B cell (primary cell): ENCODE data around the gene ST6GAL1. TPM values are rescaled to one million over a fixed set of nuclear protein-coding genes. Genes with fewer than 3 reads are reported as not detected.

Experiments
- ATAC-seq: fragments of 200-7000 bp; cut with Tn5 transposase; one replicate; pipeline ENCODE4 v1.10.0; 2021; ENCODE audit warnings: low read depth, mild to moderate bottlenecking, moderate number of reproducible peaks, moderate library complexity
- CTCF ChIA-PET: fragments of 350-600 bp; sonication (Branson Sonifier 250); formaldehyde crosslinking; loops from one replicate; lab custom pipeline; 2021; ENCODE audit warnings: antibody characterized with exemption, inconsistent platforms; lab: Charles Lee
- POLR2A ChIA-PET: fragments of 350-600 bp; sonication (Branson Sonifier 250); formaldehyde crosslinking; loops from one replicate; lab custom pipeline; 2021; ENCODE audit warnings: antibody characterized with exemption; lab: Charles Lee
- DNase-seq: peaks from one replicate; pipeline ENCODE4 v3.0.0; 2013
- H2AFZ ChIP-seq: 2 replicates; pipeline ENCODE4 v1.6.1; 2012; ENCODE audit warnings: mild to moderate bottlenecking, low read depth, low read length; ENCODE audit not compliant: insufficient read depth, poor library complexity, severe bottlenecking
- H3K27ac ChIP-seq, 2 donors: 1 replicate in 1 of 2; 2 replicates in 1 of 2; pipeline ENCODE4 v1.5.1; 2012 to 2013; ENCODE audit warnings: low read length in 2 of 2, mild to moderate bottlenecking in 2 of 2, moderate library complexity in 1 of 2
- H3K27me3 ChIP-seq, 4 experiments: fragments of 200-600 bp in 1 of 4; sonication (generic) in 1 of 4; replicated peaks in 1 of 4; 1 replicate in 2 of 4; 2 replicates in 2 of 4; pipeline versions ENCODE4 v1.6.1 to v1.7.0; 2013 to 2016; ENCODE audit warnings: low read length in 3 of 4, mild to moderate bottlenecking in 2 of 4, mixed read lengths in 1 of 4, moderate library complexity in 1 of 4; ENCODE audit not compliant: insufficient read depth in 4 of 4, control insufficient read depth in 3 of 4; ENCODE audit errors: control extremely low read depth in 1 of 4
- H3K36me3 ChIP-seq, 2 experiments: replicated peaks in 1 of 2; 1 replicate in 1 of 2; 2 replicates in 1 of 2; pipeline versions ENCODE4 v1.6.1 to v1.7.1; 2013; ENCODE audit warnings: low read length in 1 of 2; ENCODE audit not compliant: insufficient read depth in 2 of 2, control insufficient read depth in 1 of 2; ENCODE audit errors: control extremely low read depth in 1 of 2, extremely low read depth in 1 of 2
- H3K4me1 ChIP-seq, 2 donors: fragments of 200-600 bp in 1 of 2; sonication (generic) in 1 of 2; 1 replicate in 1 of 2; 2 replicates in 1 of 2; pipeline versions ENCODE4 v1.5.1 to v1.6.1; 2013 to 2017; ENCODE audit warnings: low read length in 2 of 2; ENCODE audit not compliant: control insufficient read depth in 2 of 2, insufficient read depth in 2 of 2
- H3K4me2 ChIP-seq: replicated peaks from 2 replicates; pipeline ENCODE3; 2012; ENCODE audit warnings: mild to moderate bottlenecking, low read depth, low read length; ENCODE audit not compliant: poor library complexity, severe bottlenecking
- H3K4me3 ChIP-seq, 5 experiments: fragments of 200-600 bp in 1 of 5; sonication (generic) in 1 of 5; 1 replicate in 3 of 5; 2 replicates in 2 of 5; pipeline versions ENCODE4 v1.5.1 to v1.7.0; 2011 to 2016; ENCODE audit warnings: low read length in 4 of 5, mild to moderate bottlenecking in 4 of 5, low read depth in 2 of 5, control low read depth in 1 of 5, moderate library complexity in 1 of 5; ENCODE audit not compliant: insufficient read depth in 1 of 5; ENCODE audit errors: control extremely low read depth in 1 of 5, extremely low read depth in 1 of 5
- H3K79me2 ChIP-seq: fragments of 200-600 bp; sonication (generic); one replicate; pipeline ENCODE4 v1.6.0; 2016; ENCODE audit warnings: low read length; ENCODE audit not compliant: control insufficient read depth, insufficient read depth
- H3K9ac ChIP-seq: fragments of 200-600 bp; sonication (generic); 2 replicates; pipeline ENCODE4 v1.6.1; 2017; ENCODE audit warnings: mild to moderate bottlenecking, low read length, moderate library complexity
- H3K9me3 ChIP-seq, 3 donors: one replicate each; pipeline versions ENCODE4 v1.6.1 to v1.7.1; 2013; ENCODE audit warnings: low read length in 2 of 3; ENCODE audit not compliant: control insufficient read depth in 2 of 3, insufficient read depth in 1 of 3; ENCODE audit errors: control extremely low read depth in 1 of 3
- H4K20me1 ChIP-seq: 2 replicates; pipeline ENCODE4 v1.6.0; 2012; ENCODE audit warnings: mild to moderate bottlenecking, low read length; ENCODE audit not compliant: insufficient read depth, control insufficient read depth, poor library complexity, severe bottlenecking
- H3K27ac Mint-ChIP-seq: one replicate; pipeline ENCODE4 v1.8.0; 2021; ENCODE audit warnings: mixed read lengths
- H3K27me3 Mint-ChIP-seq: one replicate; pipeline ENCODE4 v1.8.0; 2021; ENCODE audit warnings: mixed read lengths
- H3K4me1 Mint-ChIP-seq: one replicate; pipeline ENCODE4 v1.8.0; 2021; ENCODE audit warnings: mixed read lengths
- H3K4me3 Mint-ChIP-seq: one replicate; pipeline ENCODE4 v1.8.0; 2021; ENCODE audit warnings: mixed read lengths
- H3K9me3 Mint-ChIP-seq: one replicate; pipeline ENCODE4 v1.8.0; 2022; ENCODE audit warnings: mixed read lengths; ENCODE audit not compliant: insufficient read depth
- CTCF ChIP-seq: fragments of 200-600 bp; IDR thresholded peaks from one replicate; pipeline ENCODE4 v1.8.0; 2022; ENCODE audit warnings: antibody characterized with exemption, mild to moderate bottlenecking
- EZH2 ChIP-seq: IDR thresholded peaks from 2 replicates; pipeline ENCODE4 v1.6.1; 2012; ENCODE audit warnings: borderline replicate concordance, low read depth, mild to moderate bottlenecking, moderate library complexity, low read length; ENCODE audit not compliant: insufficient read depth, poor library complexity, severe bottlenecking
- WGBS: methylation state at CpG from one replicate; pipeline ENCODE4 v1.1.5; 2013; ENCODE audit warnings: missing lambda C conversion rate; ENCODE audit not compliant: insufficient coverage; 5-methylcytosine and 5-hydroxymethylcytosine counted together
- intact Hi-C: fragments of 100-400 bp; cut with micrococcal nuclease; formaldehyde crosslinking; loops from one replicate; pipeline ENCODE4 v1.10.0; 2022
- polyA plus RNA-seq: library from polyadenylated mRNA; depleted of rRNA; stranded (reverse); fragments of >200 nt; gene quantifications from 2 replicates; pipeline ENCODE4 v1.2.3, GENCODE V29; 2012
- total RNA-seq, 2 donors: library from RNA; stranded (reverse); fragments of 120-200 nt in 1 of 2; gene quantifications; 1 replicate in 1 of 2; 2 replicates in 1 of 2; pipeline versions ENCODE4 v1.2.3 to v1.2.4, GENCODE V29; 2013 to 2022

ST6GAL1 gene
- total and polyA plus RNA-seq, 2 donors (not counting 1 experiment from before 2014, with no cell fraction given), result 174 to 563 TPM

- DNase-seq (no peak), ATAC-seq (no peak)
- no peaks in the 10 kb centered on the region for H3K27me3 Mint-ChIP-seq
- CTCF ChIA-PET, result interaction anchor here (0.5 to 1.2 kb wide), 5 partner anchors 9 to 224 kb away, joined by 3 to 5 read pairs (median 4); no protein-coding TSS in a partner anchor
- Histone ChIP-seq H3K4me3 (no peak overlapping the region), H3K36me3 (peaks cover 5 to 96% of the 10 kb centered on the region in 2 experiments), H3K79me2 (peaks cover 44% of the 10 kb centered on the region), H4K20me1 (peaks cover 45% of the 10 kb centered on the region), H3K4me2 (no peak overlapping the region), H3K27me3 (no peaks in the 10 kb centered on the region), H2AFZ (no peak overlapping the region), H3K4me1 (peaks cover 21 to 39% of the 10 kb centered on the region in 2 donors), H3K9me3 (no peaks in the 10 kb centered on the region), H3K9ac (no peak overlapping the region), H3K27ac (peak overlapping the region; percentile 62 to 66)
- POLR2A ChIA-PET, result no interaction called here
- no peaks in the 10 kb centered on the region for H3K9me3 Mint-ChIP-seq
- H3K4me3 Mint-ChIP-seq, result no peak overlapping the region
- intact Hi-C loops, result no loop called here
- TF ChIP-seq EZH2 (no peak), CTCF (no peak)
- H3K27ac Mint-ChIP-seq, result peak overlapping the region; percentile 46
- peaks cover 48% of the 10 kb centered on the region for H3K4me1 Mint-ChIP-seq
- 98% methylated on average over 4 of the region's 5 CpGs for WGBS
Measured at GRCh38 chr3:187073581-187074098, 143.3 kb downstream of the ST6GAL1 start.

- Mint-ChIP-seq H3K9me3 (no peaks in the 10 kb centered on the region), H3K27ac (no peak overlapping the region), H3K4me1 (peaks cover 39% of the 10 kb centered on the region), H3K27me3 (no peaks in the 10 kb centered on the region), H3K4me3 (no peak overlapping the region)
- Histone ChIP-seq H2AFZ (no peak overlapping the region), H3K4me3 (no peak overlapping the region), H3K9me3 (no peaks in the 10 kb centered on the region), H3K4me2 (no peak overlapping the region), H3K79me2 (peaks cover 32% of the 10 kb centered on the region), H4K20me1 (peaks cover 50% of the 10 kb centered on the region), H3K36me3 (peaks cover 5 to 92% of the 10 kb centered on the region in 2 experiments), H3K9ac (no peak overlapping the region), H3K27ac (peak overlapping the region in 1 of 2 donors; percentile 5), H3K27me3 (no peaks in the 10 kb centered on the region), H3K4me1 (peaks cover 15 to 30% of the 10 kb centered on the region in 2 donors)
- intact Hi-C loops, result no loop called here
- ChIA-PET POLR2A (interaction anchor here (0.6 kb wide), 1 partner anchor 19 kb away, joined by 4 read pairs; no protein-coding TSS in a partner anchor), CTCF (interaction anchor here (0.6 to 1.2 kb wide), 4 partner anchors 8 to 226 kb away, joined by 3 to 5 read pairs (median 4); no protein-coding TSS in a partner anchor)
- no peak for TF ChIP-seq EZH2
- TF ChIP-seq CTCF, result no peak
- ATAC-seq (no peak), DNase-seq (no peak)
Measured at GRCh38 chr3:187074846-187075245, 144.5 kb downstream of the ST6GAL1 start.
